ENCODE data around the gene CYP4A11.

CYP4A11 gene

DNA sequence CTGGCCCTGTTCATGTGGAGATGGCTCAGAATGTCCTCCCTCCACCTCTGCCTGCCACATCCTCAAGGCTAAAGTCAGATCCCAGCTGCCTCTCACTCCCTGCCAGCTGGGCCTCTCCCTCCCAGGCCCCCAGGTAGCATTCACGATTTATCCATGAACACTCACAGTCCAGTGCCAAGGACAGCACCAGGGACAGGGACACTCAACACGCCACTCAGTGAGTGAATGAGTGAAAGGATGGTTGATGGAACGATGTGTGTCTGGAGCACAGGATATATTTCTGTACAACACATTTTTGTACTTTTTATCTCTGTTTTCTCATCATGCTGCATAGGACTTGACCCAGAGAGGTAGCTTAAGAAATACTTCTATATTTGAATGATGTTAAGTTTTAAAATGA lies 10.1 kb downstream of the CYP4A11 start:
- Histone ChIP-seq H3K9ac (ENCODE audit: low read length) (no peak overlapping the region), H3K9me3 (ENCODE audit: insufficient read depth, low read length) (no peaks in the 10 kb centered on the region), H3K4me3 (ENCODE audit: insufficient read depth, low read length, poor library complexity, severe bottlenecking) (no peak overlapping the region), H3K27me3 (ENCODE audit: low read length) (no peaks in the 10 kb centered on the region), H2AFZ (ENCODE audit: low read depth, low read length, severe bottlenecking) (no peak overlapping the region), H3K27ac (ENCODE audit: low read depth, low read length) (no peak overlapping the region), H3K79me2 (ENCODE audit: insufficient read depth, low read length) (no peaks in the 10 kb centered on the region), H3K4me2 (ENCODE audit: low read depth, low read length, poor library complexity, severe bottlenecking) (no peak overlapping the region), H3K36me3 (ENCODE audit: low read length) (no peaks in the 10 kb centered on the region), H3K9me2 (replicated peaks; ENCODE audit: insufficient read depth, low read length) (no peaks in the 10 kb centered on the region), H3F3A (ENCODE audit: insufficient read depth) (no peaks in the 10 kb centered on the region), H4K20me1 (ENCODE audit: low read depth, low read length) (no peaks in the 10 kb centered on the region)
- no peak for TF ChIP-seq EZH2phosphoT487 (conservative IDR thresholded peaks at IDR 0.05; ENCODE audit: low read length)
- TF ChIP-seq, protein P1, sequence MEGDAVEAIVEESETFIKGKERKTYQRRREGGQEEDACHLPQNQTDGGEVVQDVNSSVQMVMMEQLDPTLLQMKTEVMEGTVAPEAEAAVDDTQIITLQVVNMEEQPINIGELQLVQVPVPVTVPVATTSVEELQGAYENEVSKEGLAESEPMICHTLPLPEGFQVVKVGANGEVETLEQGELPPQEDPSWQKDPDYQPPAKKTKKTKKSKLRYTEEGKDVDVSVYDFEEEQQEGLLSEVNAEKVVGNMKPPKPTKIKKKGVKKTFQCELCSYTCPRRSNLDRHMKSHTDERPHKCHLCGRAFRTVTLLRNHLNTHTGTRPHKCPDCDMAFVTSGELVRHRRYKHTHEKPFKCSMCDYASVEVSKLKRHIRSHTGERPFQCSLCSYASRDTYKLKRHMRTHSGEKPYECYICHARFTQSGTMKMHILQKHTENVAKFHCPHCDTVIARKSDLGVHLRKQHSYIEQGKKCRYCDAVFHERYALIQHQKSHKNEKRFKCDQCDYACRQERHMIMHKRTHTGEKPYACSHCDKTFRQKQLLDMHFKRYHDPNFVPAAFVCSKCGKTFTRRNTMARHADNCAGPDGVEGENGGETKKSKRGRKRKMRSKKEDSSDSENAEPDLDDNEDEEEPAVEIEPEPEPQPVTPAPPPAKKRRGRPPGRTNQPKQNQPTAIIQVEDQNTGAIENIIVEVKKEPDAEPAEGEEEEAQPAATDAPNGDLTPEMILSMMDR (IDR thresholded peaks at IDR 0.05; ENCODE audit: insufficient read depth, low read length, poor library complexity, severe bottlenecking): no peak

DNA sequence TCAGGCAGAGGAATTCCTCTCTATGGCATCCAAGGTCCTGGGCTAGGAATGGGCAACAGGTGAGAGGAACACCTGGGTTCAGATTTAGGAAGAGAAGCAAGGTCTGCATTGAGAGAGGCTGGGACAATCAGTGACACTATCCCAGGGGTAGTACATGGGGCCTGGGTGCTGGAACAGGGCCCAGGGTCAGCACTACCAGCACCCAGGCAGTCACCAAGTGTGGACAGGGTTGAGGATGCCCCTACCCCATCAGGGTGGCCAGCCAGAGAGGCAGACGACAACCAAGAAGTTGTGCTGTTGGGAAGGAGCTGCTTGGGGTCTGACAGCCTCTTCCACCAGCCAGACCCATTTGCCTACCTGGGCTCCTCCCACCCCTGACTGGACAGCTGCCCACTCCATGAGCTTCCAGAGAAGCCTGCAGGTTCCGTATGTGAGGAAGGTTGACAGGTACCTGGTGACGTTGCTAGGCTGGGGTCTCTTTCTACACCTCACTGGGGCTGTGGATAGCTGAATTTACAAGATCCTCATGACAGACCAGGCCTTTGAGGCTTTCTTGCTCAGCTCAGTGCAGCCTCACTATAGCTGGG lies 13.9 kb downstream of the CYP4A11 start:
- no peaks in the 10 kb centered on the region for H3F3A ChIP-seq (ENCODE audit: insufficient read depth)
- H4K20me1 ChIP-seq (ENCODE audit: low read depth, low read length): no peaks in the 10 kb centered on the region
- no peak overlapping the region for H3K4me3 ChIP-seq (ENCODE audit: insufficient read depth, low read length, poor library complexity, severe bottlenecking)
- no peak overlapping the region for H2AFZ ChIP-seq (ENCODE audit: low read depth, low read length, severe bottlenecking)
- no peaks in the 10 kb centered on the region for H3K36me3 ChIP-seq (ENCODE audit: low read length)
- no peak overlapping the region for H3K9ac ChIP-seq (ENCODE audit: low read length)
- H3K27ac ChIP-seq (ENCODE audit: low read depth, low read length): no peak overlapping the region
- no peaks in the 10 kb centered on the region for H3K79me2 ChIP-seq (ENCODE audit: insufficient read depth, low read length)
- H3K27me3 ChIP-seq (ENCODE audit: low read length): no peaks in the 10 kb centered on the region
- H3K9me3 ChIP-seq (ENCODE audit: insufficient read depth, low read length): no peaks in the 10 kb centered on the region
- no peak for TF ChIP-seq EZH2phosphoT487 (conservative IDR thresholded peaks at IDR 0.05; ENCODE audit: low read length)
- TF ChIP-seq, protein P1 (IDR thresholded peaks at IDR 0.05; ENCODE audit: insufficient read depth, low read length, poor library complexity, severe bottlenecking): no peak
- H3K4me2 ChIP-seq (ENCODE audit: low read depth, low read length, poor library complexity, severe bottlenecking): no peak overlapping the region
- no peaks in the 10 kb centered on the region for H3K9me2 ChIP-seq (replicated peaks; ENCODE audit: insufficient read depth, low read length)

DNA sequence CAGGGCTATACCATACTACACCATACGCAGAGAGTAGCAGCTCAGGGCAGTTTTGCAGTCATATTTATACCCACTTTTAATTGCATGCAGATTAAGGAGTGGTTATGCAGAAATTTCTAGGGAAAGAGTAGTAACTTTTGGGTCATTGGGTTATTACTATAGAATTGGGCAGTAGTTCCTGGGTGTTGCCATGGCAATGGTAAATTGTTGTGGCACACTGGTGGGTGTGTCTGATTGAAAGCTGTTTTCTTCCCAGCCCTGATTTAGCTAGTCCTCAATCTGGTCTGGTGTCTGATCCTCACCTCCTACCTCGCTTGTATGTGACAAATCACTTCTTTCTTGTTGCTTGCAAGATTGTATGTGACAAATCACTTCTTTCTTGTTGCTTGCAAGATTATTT lies 30.5 kb downstream of the CYP4A11 start:
- Histone ChIP-seq H3K4me2 (ENCODE audit: low read depth, low read length, poor library complexity, severe bottlenecking) (no peak overlapping the region), H3K36me3 (ENCODE audit: low read length) (no peaks in the 10 kb centered on the region), H3K9me3 (ENCODE audit: insufficient read depth, low read length) (no peaks in the 10 kb centered on the region), H3K4me3 (ENCODE audit: insufficient read depth, low read length, poor library complexity, severe bottlenecking) (no peak overlapping the region), H3F3A (ENCODE audit: insufficient read depth) (no peaks in the 10 kb centered on the region), H3K9me2 (replicated peaks; ENCODE audit: insufficient read depth, low read length) (no peaks in the 10 kb centered on the region), H2AFZ (ENCODE audit: low read depth, low read length, severe bottlenecking) (no peak overlapping the region), H4K20me1 (ENCODE audit: low read depth, low read length) (no peaks in the 10 kb centered on the region), H3K27ac (ENCODE audit: low read depth, low read length) (no peak overlapping the region), H3K79me2 (ENCODE audit: insufficient read depth, low read length) (no peaks in the 10 kb centered on the region), H3K27me3 (ENCODE audit: low read length) (no peaks in the 10 kb centered on the region), H3K9ac (ENCODE audit: low read length) (no peak overlapping the region)
- TF ChIP-seq, protein P1 (IDR thresholded peaks at IDR 0.05; ENCODE audit: insufficient read depth, low read length, poor library complexity, severe bottlenecking): no peak
- no peak for TF ChIP-seq EZH2phosphoT487 (conservative IDR thresholded peaks at IDR 0.05; ENCODE audit: low read length)
